Smooth muscle cell (in vitro differentiated cells): ENCODE measurements around the gene MAML3. TPM values are rescaled to one million over a fixed set of nuclear protein-coding genes. Genes with fewer than 3 reads are reported as not detected.

Experiments used
- DNase-seq: peaks from one replicate; lab custom pipeline; 2025; ENCODE audit not compliant: unreplicated experiment; lab: John Stamatoyannopoulos, UW
- H2AFZ ChIP-seq: fragments of 200-600 bp; sonication (generic); 2 replicates; pipeline ENCODE4 v1.6.0; 2016; ENCODE audit warnings: antibody characterized with exemption, low read depth, mild to moderate bottlenecking
- H3F3A ChIP-seq: fragments of 200-600 bp; sonication (generic); 2 replicates; pipeline ENCODE4 v1.6.0; 2017; ENCODE audit warnings: antibody characterized with exemption, low read depth
- H3K27ac ChIP-seq: fragments of 200-600 bp; sonication (generic); 2 replicates; pipeline ENCODE4 v1.5.1; 2016; ENCODE audit warnings: low read depth, mild to moderate bottlenecking
- H3K27me3 ChIP-seq: fragments of 200-600 bp; sonication (generic); 2 replicates; pipeline ENCODE4 v1.6.1; 2016; ENCODE audit warnings: low read depth, mild to moderate bottlenecking
- H3K36me3 ChIP-seq: fragments of 200-600 bp; sonication (generic); 2 replicates; pipeline ENCODE4 v1.5.1; 2016; ENCODE audit warnings: low read depth
- H3K4me1 ChIP-seq: fragments of 200-600 bp; sonication (generic); 2 replicates; pipeline ENCODE4 v1.5.1; 2016; ENCODE audit warnings: low read depth
- H3K4me2 ChIP-seq: fragments of 200-600 bp; sonication (generic); 2 replicates; pipeline ENCODE4 v1.6.0; 2016; ENCODE audit warnings: mild to moderate bottlenecking
- H3K4me3 ChIP-seq: fragments of 200-600 bp; sonication (generic); 2 replicates; pipeline ENCODE4 v1.5.1; 2016; ENCODE audit warnings: mild to moderate bottlenecking
- H3K79me2 ChIP-seq: fragments of 200-600 bp; sonication (generic); 2 replicates; pipeline ENCODE4 v1.6.0; 2016; ENCODE audit warnings: low read depth, mild to moderate bottlenecking
- H3K9ac ChIP-seq: fragments of 200-600 bp; sonication (generic); 2 replicates; pipeline ENCODE4 v1.6.0; 2016; ENCODE audit warnings: low read depth
- H3K9me3 ChIP-seq: fragments of 200-600 bp; sonication (generic); replicated peaks from 2 replicates; pipeline ENCODE4 v1.5.1; 2016; ENCODE audit warnings: low read depth
- H4K20me1 ChIP-seq: fragments of 200-600 bp; sonication (generic); 2 replicates; pipeline ENCODE4 v1.6.0; 2016; ENCODE audit warnings: low read depth
- WGBS: methylation state at CpG from one replicate; pipeline ENCODE4 v1.1.7; 2016; ENCODE audit warnings: low lambda C conversion rate; 5-methylcytosine and 5-hydroxymethylcytosine counted together
- polyA plus RNA-seq: library from polyadenylated mRNA; unstranded; fragments of >200 nt; fragmentation: Nextera tagmentation; extraction: Ambion mirVana; gene quantifications from 2 replicates; pipeline ENCODE4 v1.2.1, GENCODE V29; 2016
- total RNA-seq: library from RNA; depleted of rRNA; stranded (reverse); fragments of >200 nt; gene quantifications from 2 replicates; pipeline ENCODE4 v1.2.3, GENCODE V29; 2014
- TF ChIP-seq, protein P1 (sequence below): fragments of 200-600 bp; sonication (generic); IDR thresholded peaks from 2 replicates; pipeline ENCODE4 v1.5.1; 2017; ENCODE audit warnings: borderline replicate concordance, mild to moderate bottlenecking, antibody characterized with exemption; ENCODE audit not compliant: insufficient read depth, poor library complexity, severe bottlenecking

The MAML3 gene
- total and polyA plus RNA-seq, 2 experiments from 2014 or later = 4.9 to 12.6 TPM

DNA sequence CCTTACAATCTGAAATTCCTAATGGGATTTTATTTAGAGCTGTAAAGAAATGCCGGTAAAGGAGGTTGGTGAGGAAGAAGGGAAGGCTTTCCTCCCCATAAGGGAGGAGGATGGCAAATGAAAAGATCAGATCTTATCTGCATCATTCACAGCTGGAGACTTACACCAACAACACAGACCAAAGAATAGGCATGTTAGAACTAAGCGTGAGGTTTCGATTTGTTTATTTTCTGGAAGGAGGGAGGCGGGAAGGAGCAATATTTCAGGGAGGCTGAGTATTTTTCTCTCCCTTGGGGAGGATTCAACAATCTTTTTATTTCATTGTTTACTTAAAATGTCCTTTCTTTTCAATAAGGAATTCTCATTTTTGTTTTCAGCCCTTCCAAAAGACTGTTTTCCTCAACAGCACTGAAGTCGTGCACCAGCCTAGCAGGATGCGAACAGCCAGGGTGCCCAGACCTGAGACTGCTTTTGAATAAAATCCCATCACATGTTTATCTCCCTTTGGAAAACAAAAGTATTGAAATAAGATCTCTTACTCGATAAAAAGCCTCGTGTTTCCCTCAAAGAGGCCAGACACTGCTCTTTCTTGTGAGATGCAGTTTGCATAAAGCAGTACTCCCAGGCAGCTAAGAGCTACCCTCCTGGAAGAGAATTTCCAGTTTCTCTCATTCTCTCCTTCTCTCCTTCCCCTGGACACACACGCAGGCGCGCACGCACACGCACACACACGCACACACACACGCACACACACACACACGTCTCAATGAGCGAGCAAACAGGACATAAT lies 252.3 kb downstream of the MAML3 start:
- no peak for DNase-seq
- Histone ChIP-seq H3K4me3 (no peak overlapping the region), H4K20me1 (peaks cover 24% of the 10 kb centered on the region), H2AFZ (no peak overlapping the region), H3K79me2 (peaks cover 4% of the 10 kb centered on the region), H3K4me1 (peaks cover 16% of the 10 kb centered on the region), H3K4me2 (peak overlapping the region; percentile 78), H3K27ac (no peak overlapping the region), H3K27me3 (no peaks in the 10 kb centered on the region), H3F3A (no peaks in the 10 kb centered on the region), H3K36me3 (peaks cover 5% of the 10 kb centered on the region), H3K9ac (no peak overlapping the region), H3K9me3 (no peaks in the 10 kb centered on the region)
- TF ChIP-seq, protein P1, sequence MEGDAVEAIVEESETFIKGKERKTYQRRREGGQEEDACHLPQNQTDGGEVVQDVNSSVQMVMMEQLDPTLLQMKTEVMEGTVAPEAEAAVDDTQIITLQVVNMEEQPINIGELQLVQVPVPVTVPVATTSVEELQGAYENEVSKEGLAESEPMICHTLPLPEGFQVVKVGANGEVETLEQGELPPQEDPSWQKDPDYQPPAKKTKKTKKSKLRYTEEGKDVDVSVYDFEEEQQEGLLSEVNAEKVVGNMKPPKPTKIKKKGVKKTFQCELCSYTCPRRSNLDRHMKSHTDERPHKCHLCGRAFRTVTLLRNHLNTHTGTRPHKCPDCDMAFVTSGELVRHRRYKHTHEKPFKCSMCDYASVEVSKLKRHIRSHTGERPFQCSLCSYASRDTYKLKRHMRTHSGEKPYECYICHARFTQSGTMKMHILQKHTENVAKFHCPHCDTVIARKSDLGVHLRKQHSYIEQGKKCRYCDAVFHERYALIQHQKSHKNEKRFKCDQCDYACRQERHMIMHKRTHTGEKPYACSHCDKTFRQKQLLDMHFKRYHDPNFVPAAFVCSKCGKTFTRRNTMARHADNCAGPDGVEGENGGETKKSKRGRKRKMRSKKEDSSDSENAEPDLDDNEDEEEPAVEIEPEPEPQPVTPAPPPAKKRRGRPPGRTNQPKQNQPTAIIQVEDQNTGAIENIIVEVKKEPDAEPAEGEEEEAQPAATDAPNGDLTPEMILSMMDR = no peak
- WGBS = 66% methylated on average over 17 of the region's 17 CpGs

- DNase-seq = no peak
Measured at GRCh38 chr4:139900964-139901376, 253.0 kb downstream of the MAML3 start.

GRCh38 chr4:139899346-139899745 lies 254.6 kb downstream of the MAML3 start:
- no peak overlapping the region for H3K4me3 ChIP-seq
- H3K27ac ChIP-seq = no peak overlapping the region
- H2AFZ ChIP-seq = no peak overlapping the region
- no peaks in the 10 kb centered on the region for H3K36me3 ChIP-seq
- WGBS = 98% methylated on average over 4 of the region's 4 CpGs
- peaks cover 16% of the 10 kb centered on the region for H3K4me1 ChIP-seq
- no peaks in the 10 kb centered on the region for H3K9me3 ChIP-seq
- peaks cover 8% of the 10 kb centered on the region for H3K79me2 ChIP-seq
- no peak overlapping the region for H3K4me2 ChIP-seq
- peaks cover 30% of the 10 kb centered on the region for H4K20me1 ChIP-seq
- no peaks in the 10 kb centered on the region for H3F3A ChIP-seq
- no peak overlapping the region for H3K9ac ChIP-seq
- no peak for DNase-seq
- TF ChIP-seq, protein P1 = no peak
- H3K27me3 ChIP-seq = no peaks in the 10 kb centered on the region

More at GRCh38 chr4:139900964-139901376, 253.0 kb downstream of the MAML3 start:
- H4K20me1 ChIP-seq = peaks cover 24% of the 10 kb centered on the region
- no peak overlapping the region for H2AFZ ChIP-seq
- H3K27me3 ChIP-seq = no peaks in the 10 kb centered on the region
- no peak overlapping the region for H3K4me3 ChIP-seq
- no peak overlapping the region for H3K27ac ChIP-seq
- peaks cover 16% of the 10 kb centered on the region for H3K4me1 ChIP-seq
- H3K9ac ChIP-seq = no peak overlapping the region
- no peak overlapping the region for H3K4me2 ChIP-seq
- 80% methylated on average over 2 of the region's 2 CpGs for WGBS
- no peaks in the 10 kb centered on the region for H3F3A ChIP-seq
- TF ChIP-seq, protein P1 = no peak
- peaks cover 4% of the 10 kb centered on the region for H3K79me2 ChIP-seq
- peaks cover 5% of the 10 kb centered on the region for H3K36me3 ChIP-seq
- no peaks in the 10 kb centered on the region for H3K9me3 ChIP-seq
